Measurements from ENCODE around the gene EHD1.

Gene EHD1

DNA sequence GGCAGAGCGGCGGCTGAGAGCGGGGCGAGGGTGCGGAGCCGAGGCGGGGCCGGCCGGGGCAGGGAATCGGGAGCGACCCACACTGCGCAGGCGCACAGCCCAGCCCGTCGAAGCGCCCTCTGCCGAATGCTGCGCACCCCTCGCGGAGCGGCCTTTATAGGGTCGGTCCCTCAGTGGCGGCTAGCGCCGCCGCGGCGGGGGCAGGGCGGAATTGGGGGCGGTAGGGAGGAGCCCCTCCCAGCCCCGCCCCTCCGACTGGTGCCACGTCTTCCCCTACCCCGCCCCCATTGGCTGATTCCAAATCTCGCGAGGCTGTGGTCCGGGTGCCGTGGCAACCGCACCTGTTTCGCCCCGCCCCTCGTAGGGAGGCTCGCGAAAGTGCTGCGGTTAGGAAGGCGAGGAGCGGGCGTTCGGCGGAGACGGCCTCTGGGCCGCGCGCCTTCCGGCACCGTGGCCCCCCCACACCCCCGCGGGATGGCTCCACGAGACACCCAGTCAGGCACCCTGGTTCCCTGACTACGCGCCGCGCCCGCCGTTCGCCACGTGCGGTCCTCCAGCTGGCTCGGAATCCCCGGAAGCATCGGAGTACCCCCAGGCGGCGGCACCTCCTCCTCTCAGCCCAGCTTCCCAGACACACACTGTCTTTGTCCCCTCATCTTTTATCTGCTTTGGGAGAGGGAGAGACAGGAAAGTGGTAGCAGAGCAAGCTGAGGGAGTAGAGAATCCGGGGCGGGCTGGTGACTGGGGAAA, at the start of gene EHD1:
TSS of gene EHD1 (minus strand) at position 128 of the 750 bp plus-strand sequence. CDS start 157 bp downstream, outside the sequence.
- peak; percentile 99 to 100 for DNase-seq (ENCODE audit: low read depth in 2 of 2)

DNA sequence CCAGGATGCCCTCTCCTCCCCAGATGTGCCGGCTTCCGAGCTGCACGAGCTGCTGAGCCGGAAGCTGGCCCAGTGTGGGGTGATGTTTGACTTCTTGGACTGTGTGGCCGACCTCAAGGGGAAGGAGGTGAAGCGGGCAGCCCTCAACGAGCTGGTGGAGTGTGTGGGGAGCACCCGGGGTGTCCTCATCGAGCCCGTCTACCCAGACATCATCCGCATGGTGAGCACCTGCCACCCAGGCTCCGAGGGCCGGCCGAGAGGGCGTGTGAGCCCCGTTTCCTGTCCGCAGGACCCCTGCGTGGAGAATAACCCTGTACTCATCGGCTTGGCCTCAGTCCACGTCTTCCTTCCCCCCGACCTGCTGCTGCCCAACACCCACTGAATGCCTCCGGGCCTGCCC, 48.3 kb upstream of the EHD1 start:
- no peak for DNase-seq (ENCODE audit: low read depth in 2 of 2)

DNA sequence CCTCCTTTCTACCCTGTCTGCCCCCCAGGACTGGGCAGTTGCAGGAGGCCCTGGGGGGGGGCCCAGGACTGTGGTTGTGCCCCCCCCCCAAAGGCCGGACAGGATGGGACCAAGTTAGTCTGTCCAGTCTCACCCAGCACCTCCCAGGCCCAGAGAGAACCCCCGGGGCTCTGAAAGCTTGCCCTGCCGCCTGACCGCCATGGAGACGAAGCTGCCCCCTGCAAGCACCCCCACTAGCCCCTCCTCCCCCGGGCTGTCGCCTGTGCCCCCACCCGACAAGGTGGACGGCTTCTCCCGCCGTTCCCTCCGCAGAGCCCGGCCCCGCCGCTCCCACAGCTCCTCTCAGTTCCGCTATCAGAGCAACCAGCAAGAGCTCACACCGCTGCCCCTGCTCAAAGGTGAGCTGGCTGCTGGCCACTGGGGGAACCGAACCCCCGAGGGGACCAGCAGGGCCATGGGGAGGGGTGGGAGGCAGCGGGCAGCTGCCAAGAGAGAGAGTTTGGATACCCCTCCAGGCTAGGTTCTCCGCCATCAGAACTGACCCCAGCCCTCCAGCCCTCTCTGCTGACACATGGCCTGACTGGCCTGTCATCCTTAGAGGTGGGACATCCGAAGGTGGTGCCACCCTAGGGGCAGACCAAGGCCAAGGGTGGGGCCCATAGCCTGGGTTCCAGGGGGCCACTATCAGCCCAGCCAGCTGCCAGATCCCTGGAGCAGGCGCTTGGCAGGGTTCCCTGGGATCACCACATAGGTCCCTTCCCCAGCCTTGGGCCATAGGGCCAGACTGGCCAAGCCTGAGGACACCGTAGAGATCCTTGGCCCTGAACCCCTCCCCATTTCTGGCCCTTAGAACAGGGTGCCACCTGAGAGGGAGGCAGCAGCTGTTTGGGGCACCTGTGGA, 47.4 kb upstream of the EHD1 start:
- no peak for DNase-seq (ENCODE audit: low read depth in 2 of 2)

DNA sequence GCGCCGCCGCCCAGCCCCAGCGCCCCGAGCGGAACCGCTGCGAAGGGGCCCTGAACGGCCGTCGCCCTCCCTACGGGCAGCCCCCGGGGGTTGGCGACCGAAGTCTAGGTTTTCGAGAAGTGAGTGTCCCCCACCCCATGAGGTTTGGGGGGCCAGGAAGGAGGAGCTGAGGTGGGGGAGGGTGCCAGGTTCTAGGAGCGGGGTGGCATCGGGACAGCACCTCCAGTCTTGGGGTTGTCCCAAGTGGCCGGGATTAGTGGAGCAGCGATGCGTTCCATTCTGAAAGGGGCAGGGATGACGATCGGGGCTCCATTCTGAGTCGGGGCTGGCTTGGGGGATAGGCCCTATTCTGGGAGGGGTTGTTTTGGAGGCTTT, 46.5 kb upstream of the EHD1 start:
- peak in 1 of 2 donors; percentile 10 for DNase-seq (ENCODE audit: low read depth in 2 of 2)

DNA sequence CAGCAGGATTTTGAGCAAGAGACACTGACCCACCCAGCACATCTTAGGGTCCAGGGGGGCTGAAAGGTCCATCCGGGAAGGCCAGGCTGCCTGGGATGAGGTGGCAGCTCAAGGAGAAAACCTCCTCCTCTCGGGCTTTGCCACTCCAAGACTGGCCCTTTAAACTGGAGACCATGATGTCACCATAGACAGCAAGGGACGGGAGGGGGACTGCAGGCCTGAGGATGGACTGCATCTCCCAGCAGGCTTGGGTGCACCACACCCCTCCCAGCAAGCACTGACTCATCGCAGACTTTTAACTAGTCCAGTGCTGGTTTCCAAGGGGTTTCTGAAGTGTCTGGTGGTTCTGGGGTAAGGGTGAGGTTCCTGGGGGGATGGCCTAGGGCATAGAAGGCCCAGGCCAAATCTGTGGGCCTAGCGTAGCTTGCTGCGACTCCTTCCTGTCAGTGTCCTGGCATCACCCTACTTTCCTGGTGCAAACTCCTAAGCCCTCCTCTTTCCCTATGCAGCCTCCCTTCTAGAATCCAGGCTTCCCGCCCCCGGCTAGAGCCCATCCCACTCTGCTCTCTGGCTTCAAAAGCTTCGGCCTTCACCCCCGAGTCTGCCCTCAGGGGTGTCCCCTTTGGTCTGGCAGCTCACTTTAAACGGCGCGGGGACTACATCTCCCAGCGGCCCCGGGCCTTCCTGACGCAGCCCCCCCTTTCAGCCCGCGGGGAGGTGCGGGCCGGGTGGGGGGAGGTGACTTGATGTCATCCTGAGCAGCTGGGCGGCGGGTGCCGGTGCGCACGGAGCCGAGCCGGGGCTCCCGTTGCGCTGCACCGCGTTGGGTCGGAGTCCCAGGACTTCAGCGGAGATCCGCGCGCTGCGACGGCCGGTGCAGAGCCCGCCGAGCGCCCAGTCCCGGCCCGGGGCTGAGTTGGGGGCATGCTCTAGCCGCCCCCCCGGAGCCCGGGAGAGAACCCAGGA, 45.8 kb upstream of the EHD1 start, which contains the start of gene PPP2R5B:
TSS of gene PPP2R5B (plus strand) at position 746 of the 966 bp plus-strand sequence. CDS start 1,046 bp downstream, outside the sequence.
- peak; percentile 78 to 82 for DNase-seq (ENCODE audit: low read depth in 2 of 2)

DNA sequence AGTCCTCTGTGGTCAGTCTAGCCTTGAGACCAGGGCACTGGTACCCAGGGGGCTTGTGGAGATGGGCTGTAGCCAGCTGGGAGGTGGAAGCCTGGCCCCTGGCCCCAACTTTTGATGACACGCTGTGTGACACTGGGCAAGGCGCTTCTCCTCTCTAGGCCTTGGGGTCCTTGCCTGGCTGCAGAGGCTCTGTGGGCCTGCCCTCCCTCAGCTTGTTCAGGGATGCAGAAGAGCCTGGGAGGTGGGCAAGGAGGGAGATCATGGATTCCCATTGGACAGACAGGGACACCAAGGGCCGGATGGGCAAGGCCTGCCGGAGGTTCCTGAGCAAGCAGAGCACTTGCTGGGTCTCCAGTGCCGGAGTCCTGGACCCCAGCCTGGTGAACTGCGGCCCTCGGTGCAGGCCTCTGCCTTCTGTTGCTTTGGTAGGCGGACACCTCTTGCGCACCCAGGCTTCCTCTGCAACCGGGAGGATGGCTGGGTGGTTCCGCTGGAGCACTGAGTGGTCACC, 44.8 kb upstream of the EHD1 start:
- no peak for DNase-seq (ENCODE audit: low read depth in 2 of 2)

DNA sequence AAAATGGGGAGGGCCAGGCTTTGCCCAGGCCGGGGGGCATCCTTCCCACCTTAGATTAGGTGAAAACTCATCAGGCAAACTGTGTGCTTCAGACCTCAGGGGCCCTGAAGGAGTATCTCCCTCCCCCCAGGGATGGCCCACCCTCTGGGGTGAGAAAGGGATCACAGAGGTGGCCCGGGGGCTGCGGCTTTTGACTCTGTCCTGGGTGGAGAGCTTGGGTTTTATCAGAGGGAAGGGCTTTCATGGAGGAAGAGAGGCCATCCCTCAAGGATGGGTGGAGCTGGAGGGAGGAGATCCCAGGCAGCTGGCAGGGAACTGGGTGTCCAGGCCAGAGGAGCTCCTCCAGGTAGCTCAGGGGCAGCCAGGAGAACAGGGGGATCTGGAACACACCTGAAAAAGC, 43.0 kb upstream of the EHD1 start:
- DNase-seq (ENCODE audit: low read depth in 2 of 2), result no peak

DNA sequence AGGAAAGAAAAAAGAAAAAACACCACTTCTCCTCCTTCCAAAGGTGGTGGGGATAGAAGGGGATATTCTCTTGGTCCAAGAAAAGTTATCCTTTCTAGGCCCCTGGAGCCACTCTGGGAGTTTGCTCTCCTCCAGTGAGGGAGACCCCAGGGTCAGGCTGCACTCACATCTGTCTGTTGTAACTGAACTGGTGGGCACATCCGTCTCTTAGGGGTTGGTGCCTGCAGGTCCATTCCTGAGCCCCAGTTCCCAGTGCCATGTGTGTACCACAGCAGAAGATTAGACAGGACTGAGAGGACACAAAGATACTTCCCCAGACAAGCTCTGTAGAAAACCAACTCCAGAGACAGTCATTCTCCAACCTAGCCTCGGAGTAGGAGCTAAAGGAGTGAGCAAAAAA, 41.7 kb upstream of the EHD1 start:
- DNase-seq (ENCODE audit: low read depth in 2 of 2), result no peak

DNA sequence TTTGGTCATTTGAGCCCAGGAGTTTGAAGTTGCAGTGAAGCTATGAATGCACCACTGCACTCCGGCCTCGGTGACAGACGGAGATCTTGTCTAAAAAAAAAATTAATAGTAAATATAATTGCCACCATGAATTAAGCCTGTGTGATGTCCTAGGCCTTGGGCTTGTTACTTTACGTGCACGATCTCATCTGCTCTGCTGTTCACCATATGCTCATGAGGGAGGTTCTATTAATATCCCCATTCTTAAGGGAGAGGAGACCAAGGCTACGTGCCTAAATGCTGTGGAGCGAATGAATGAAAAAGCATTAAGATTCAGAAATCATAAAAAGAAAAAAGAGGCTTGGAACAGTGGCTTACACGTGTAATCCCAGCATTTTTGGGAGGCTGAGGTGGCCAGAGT, 41.2 kb upstream of the EHD1 start:
- DNase-seq (ENCODE audit: low read depth in 2 of 2), result no peak

DNA sequence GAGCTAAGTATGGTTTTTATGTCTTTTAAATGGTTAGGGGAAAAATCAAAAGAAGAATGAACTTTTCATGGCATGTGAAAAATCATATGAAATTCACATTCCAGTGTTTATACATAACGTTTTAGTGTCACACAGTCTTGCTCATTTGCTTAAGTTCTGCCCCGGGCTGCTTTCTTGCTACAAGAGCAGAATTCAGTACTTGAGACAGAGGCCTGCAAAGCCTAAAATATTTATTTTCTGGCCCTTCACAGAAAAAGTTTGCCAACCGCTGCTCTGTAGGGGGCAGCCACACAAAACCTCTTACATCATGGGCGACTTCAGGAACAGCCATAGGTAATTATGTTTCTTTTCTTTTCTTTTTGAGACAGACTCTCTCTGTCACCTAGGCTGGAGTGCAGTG, 39.6 kb upstream of the EHD1 start:
- DNase-seq (ENCODE audit: low read depth in 2 of 2), result no peak

DNA sequence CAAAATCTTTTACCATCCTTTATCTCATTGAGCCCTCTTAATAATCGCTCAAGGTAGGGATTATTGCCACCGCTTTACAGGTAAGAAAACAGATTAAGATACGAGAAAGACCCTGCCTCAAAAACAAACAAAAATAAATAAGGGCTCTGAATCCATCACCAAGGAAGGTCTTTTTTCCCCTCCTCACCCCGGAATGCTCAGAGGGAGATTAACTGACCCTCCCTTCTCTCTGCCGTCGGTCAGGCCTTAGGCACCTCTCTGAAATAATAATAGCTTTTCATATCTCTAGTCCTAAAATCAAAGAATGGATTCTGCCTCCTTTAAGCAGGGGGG, 39.2 kb upstream of the EHD1 start:
- no peak for DNase-seq (ENCODE audit: low read depth in 2 of 2)

DNA sequence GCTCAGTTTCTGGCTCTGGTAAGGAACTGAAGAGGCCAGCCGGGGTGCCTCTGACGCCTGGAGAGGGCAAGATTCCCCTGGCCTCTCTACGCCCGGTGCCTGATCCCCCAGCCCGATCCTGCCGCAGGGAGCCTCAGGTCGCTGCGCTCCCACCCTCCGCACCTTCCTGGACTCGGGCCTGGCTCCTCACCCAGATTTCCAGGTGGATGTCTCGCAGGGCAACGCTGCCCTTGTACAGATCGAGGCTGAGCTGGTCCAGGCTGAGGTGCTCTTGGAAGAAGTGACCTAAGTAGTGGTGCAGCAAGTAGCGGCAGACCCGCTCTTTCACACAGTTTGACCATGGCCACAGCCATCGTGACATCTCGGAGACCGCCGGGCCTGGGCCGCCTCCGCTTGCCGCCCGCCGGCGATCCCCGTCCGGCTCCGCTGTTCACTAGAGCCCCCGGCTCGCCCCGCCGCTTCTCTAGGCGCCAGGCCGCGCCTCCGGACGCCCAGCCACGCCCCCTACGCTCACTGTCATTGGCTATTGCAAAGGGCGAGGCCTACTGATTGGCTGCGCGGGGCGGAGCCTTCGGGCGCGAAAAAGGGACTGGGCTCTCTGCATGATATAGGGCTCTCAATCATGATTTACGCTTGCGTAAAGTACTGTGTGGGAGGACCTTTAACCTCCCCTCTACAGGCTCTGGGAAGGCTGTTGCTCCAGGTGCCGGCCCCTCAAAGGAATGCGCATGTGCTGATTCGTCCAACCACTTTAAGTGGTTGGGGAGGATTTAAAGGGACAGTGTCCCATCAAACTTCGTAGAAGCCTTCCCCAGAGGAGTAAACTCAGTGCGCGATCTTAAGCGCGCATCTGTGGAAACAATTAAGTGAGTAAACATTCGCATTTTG, 38.6 kb upstream of the EHD1 start, which contains the start of gene ATG2A:
TSS of gene ATG2A (minus strand) at position 435 of the 888 bp plus-strand sequence. CDS start at position 361, 74 bp downstream.
- peak; percentile 98 for DNase-seq (ENCODE audit: low read depth in 2 of 2)

DNA sequence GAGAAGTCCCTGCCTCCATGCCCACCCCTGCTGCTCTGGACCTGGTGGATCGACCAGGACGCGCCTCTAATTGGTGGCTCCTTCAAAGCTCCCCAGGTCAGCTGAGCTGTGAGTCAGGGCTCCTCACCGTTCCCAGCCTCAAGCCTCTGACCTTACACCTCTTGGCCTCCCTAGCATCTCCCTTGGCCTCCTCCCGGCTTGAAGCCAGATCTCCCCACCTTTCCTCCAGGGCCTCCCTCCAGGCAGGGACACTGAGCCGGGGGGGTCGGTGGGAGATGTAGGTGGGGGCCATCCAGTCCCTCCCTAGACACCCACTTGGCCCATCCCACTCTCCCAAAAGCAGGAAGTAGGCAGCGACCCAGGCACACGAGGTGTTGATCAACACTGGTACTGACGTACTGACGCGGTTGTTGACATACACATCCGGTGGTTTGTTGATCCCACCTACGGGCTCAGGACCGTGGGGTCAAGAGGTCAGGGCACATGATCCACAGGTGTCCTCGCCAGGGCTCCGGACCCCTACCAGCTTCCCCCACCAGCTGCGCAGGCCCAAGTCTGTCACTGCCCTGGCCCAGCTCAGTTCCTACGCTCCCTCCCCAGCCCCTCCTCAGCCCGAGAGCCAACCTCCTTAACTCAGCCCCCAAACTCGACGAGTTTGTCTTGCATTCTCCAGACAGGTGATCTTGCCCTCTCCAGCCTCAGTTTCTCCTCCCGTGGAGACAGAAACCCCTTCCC, 37.8 kb upstream of the EHD1 start:
- peak in 1 of 2 donors; percentile 10 for DNase-seq (ENCODE audit: low read depth in 2 of 2)

DNA sequence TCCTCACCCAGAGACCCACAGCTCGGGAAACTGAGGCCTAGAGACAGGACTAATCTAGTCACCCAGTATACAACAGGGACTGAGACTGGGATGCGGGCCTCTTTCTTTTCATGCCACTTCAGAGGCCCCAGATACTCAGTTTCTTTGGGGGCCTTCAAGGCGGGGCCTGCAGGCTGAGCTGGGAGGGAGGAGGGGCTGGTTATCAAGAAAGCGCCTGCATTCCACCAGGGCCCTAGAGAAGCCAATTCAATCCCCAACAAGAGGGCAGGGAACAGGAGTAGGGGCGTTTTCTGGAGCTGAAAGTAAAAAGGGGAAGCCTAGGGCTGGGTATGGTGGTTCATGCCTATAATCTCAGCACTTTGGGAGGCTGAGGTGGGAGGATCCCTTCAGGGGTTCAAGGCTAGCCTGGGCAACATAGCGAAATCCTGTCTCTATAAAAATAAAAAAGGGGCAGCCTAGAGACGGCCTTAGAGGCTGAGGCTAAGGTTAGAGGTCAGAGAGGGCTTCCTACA, 37.0 kb upstream of the EHD1 start:
- no peak for DNase-seq (ENCODE audit: low read depth in 2 of 2)

DNA sequence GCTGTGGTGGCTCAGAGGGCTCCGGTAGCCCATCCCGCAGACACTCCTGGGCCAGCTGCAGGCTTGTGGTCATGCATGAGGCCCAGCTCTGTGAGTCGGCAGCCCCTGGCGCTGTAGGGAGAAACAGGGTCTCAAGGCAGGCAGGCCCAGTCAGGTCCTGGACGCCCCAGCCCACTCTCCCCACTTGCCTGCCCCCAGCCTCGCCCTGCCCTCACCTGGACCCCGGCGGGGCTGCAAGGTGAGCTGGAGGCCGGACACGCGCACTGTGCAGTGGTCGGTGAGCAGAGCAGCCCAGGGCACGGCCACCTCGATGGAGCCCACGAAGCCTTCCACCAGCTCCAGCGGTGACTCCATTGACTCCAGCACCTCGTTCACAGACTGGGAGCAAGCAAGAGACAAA, 35.7 kb upstream of the EHD1 start:
- no peak for DNase-seq (ENCODE audit: low read depth in 2 of 2)

DNA sequence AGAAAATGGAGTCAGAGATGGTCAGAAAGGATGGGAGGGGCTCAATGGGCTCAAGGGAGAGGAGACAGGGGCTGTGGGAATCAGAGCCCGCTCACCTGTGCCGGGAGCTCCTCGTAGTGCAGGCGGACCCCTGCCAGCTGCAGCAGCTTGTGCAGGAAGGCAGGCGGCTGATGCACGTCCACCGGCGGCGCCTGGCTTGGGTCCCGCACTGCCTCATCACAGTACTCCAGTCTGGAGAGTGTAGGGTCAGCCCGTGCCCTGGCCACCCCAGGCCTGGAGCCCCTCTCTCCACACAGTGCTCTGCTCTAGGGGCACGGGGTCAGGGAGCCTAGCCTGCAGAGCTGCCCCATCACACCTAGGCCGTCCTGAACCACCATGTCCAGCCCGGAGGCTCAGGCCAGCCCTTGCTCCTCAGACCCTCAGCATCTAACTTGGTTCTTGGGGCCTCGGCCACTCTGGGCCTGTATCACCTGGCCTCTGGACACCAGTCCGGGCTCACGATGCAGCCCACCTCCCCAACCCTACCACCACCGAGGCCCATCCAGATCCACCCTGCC, 34.8 kb upstream of the EHD1 start:
- DNase-seq (ENCODE audit: low read depth in 2 of 2), result no peak

DNA sequence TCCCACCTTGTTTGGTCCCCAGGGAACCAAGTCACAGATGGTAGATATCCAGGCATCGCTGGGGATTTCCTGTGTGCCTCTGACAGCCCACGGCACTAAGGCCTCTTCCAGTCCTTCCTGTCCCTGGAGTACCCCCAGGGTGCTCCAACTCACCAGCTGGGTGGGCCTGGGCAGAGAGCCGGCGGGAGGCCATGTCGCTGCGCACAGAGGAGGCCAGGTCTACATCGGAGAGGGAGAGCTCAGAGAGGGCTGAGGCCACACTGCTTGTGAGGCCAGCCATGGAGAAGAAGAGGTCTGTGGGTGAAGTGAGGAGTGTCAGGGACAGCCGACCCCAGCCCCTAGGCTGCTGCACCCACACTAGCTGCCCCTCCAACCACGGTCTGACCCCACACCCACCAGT, 33.3 kb upstream of the EHD1 start:
- no peak for DNase-seq (ENCODE audit: low read depth in 2 of 2)

DNA sequence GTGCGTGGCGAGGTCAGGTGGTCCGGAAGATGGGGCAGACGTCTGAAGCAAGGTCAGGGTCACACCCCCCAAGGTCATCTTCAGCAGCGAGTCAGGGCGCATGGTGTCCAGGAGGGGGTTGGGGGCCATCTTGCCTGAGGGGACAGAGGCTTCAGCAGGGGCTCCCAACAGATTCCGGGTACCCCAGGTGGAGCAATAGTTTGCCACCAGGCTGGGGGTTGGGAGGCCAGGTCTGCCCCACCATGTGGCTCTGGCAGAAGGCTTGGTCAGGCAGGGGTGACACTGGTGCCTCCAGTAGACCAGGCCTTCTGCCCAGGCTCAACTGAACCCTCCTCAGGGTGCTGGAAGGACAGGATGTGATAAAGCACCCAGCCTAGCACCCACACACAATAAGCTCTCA, 32.7 kb upstream of the EHD1 start:
- DNase-seq (ENCODE audit: low read depth in 2 of 2), result no peak

DNA sequence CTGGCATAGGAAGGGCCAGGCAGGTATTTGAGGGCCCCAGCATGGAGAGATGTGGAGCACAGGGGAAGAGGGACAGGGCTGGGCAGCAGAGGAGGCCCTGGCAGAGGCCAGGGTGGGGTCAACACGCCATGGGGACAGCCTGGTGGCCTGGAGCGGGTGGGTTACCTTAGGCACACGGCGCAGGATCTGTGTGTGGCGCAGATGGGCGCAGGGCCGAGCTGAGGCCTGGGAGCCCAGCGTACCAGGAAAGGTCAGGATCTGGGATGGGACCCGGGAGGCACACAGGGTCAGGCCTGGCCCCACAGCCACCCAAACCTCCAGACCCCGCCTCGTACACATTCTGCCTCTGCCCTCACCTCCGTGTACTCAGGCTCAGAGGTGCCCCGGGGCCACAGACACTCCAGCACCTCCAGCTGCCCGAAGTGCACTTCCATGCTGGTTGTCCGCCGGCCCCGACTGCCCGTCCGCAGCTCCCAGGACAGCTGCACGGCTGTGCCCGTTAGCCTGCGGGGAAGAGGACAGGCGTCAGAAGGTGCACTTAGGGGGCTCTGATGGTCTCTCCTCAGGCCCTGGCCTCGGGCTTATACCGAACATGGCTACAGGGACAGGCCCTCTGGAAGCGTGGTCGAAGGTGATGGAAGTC, 32.2 kb upstream of the EHD1 start:
- DNase-seq (ENCODE audit: low read depth in 2 of 2), result no peak
